IMR-90 (cell line): ENCODE results near the gene SDK1. TPM values are rescaled to one million over a fixed set of nuclear protein-coding genes. Genes with fewer than 3 reads are reported as not detected.

Source experiments
- ATAC-seq: fragments of 200-7000 bp; cut with Tn5 transposase; 2 replicates; pipeline ENCODE4 v1.9.1; 2020; ENCODE audit warnings: low read depth, mild to moderate bottlenecking, moderate library complexity
- BruUV-seq: library from RNA; stranded (reverse); fragments of 400-500 nt; replicated peaks from 2 replicates; lab custom pipeline; 2021; lab: Mats Ljungman, UMichigan
- CTCF ChIA-PET: fragments of 300-600 bp; formaldehyde crosslinking; extraction: SDS; loops from one replicate; lab custom pipeline; 2021; ENCODE audit warnings: antibody characterized with exemption; lab: Yijun Ruan, JAX
- POLR2A ChIA-PET: fragments of 300-600 bp; sonication (Branson Sonifier 250); formaldehyde crosslinking; loops from one replicate; lab custom pipeline; 2022; ENCODE audit warnings: antibody characterized with exemption; ENCODE audit not compliant: unreplicated experiment; lab: Charles Lee
- DNase-seq: peaks from one replicate; pipeline ENCODE4 v3.0.0; 2013
- H2AFZ ChIP-seq: replicated peaks from 2 replicates; pipeline ENCODE3; 2013; ENCODE audit warnings: low read length, mild to moderate bottlenecking; ENCODE audit not compliant: poor library complexity
- H2AK5ac ChIP-seq: 2 replicates; pipeline ENCODE4 v1.6.1; 2013; ENCODE audit warnings: low read depth, low read length, inconsistent platforms
- H2AK9ac ChIP-seq: replicated peaks from 2 replicates; pipeline ENCODE3; 2013; ENCODE audit warnings: mild to moderate bottlenecking, low read depth, low read length, moderate library complexity; ENCODE audit not compliant: poor library complexity
- H2BK120ac ChIP-seq: 2 replicates; pipeline ENCODE4 v1.6.1; 2013; ENCODE audit warnings: low read depth, low read length, inconsistent platforms
- H2BK15ac ChIP-seq: 3 replicates; pipeline ENCODE4 v1.6.1; 2013; ENCODE audit warnings: low read depth, low read length, inconsistent platforms
- H2BK20ac ChIP-seq: 2 replicates; pipeline ENCODE4 v1.6.1; 2013; ENCODE audit warnings: low read depth, mild to moderate bottlenecking, inconsistent platforms, low read length, moderate library complexity
- H2BK5ac ChIP-seq: 2 replicates; pipeline ENCODE4 v1.6.1; 2013; ENCODE audit warnings: mild to moderate bottlenecking, low read depth, low read length, inconsistent platforms; ENCODE audit not compliant: poor library complexity, severe bottlenecking
- H3K14ac ChIP-seq: replicated peaks from 2 replicates; pipeline ENCODE4 v1.6.1; 2013; ENCODE audit warnings: low read depth, low read length, inconsistent platforms
- H3K18ac ChIP-seq: 2 replicates; pipeline ENCODE4 v1.6.1; 2013; ENCODE audit warnings: low read depth, low read length, control low read depth
- H3K23ac ChIP-seq: 2 replicates; pipeline ENCODE4 v1.6.1; 2013; ENCODE audit warnings: low read depth, low read length, inconsistent platforms
- H3K27ac ChIP-seq: 2 replicates; pipeline ENCODE4 v1.5.1; 2013; ENCODE audit warnings: mild to moderate bottlenecking, control low read depth, low read length; ENCODE audit not compliant: insufficient read depth
- H3K27me3 ChIP-seq: 2 replicates; pipeline ENCODE4 v1.6.1; 2013; ENCODE audit warnings: low read length; ENCODE audit not compliant: control insufficient read depth, insufficient read depth
- H3K36me3 ChIP-seq: 2 replicates; pipeline ENCODE4 v1.6.1; 2013; ENCODE audit warnings: low read length, mixed read lengths; ENCODE audit not compliant: control insufficient read depth, insufficient read depth
- H3K4ac ChIP-seq: 2 replicates; pipeline ENCODE4 v1.6.1; 2013; ENCODE audit warnings: low read depth, low read length, inconsistent platforms
- H3K4me1 ChIP-seq: 2 replicates; pipeline ENCODE4 v1.6.1; 2013; ENCODE audit warnings: low read length, mixed read lengths; ENCODE audit not compliant: control insufficient read depth, insufficient read depth
- H3K4me2 ChIP-seq: 2 replicates; pipeline ENCODE4 v1.6.1; 2013; ENCODE audit warnings: low read depth, mild to moderate bottlenecking, control low read depth, low read length, moderate library complexity
- H3K4me3 ChIP-seq: 2 replicates; pipeline ENCODE4 v1.5.1; 2013; ENCODE audit warnings: low read depth, mild to moderate bottlenecking, control low read depth, low read length, moderate library complexity; ENCODE audit not compliant: insufficient read depth
- H3K56ac ChIP-seq: 2 replicates; pipeline ENCODE4 v1.6.1; 2013; ENCODE audit warnings: low read length, inconsistent platforms; ENCODE audit not compliant: insufficient read depth; ENCODE audit errors: extremely low read depth
- H3K79me1 ChIP-seq, 2 experiments: 2 replicates each; pipeline ENCODE4 v1.6.1; 2013; ENCODE audit warnings: low read length in 2 of 2, inconsistent platforms in 1 of 2, low read depth in 1 of 2
- H3K9ac ChIP-seq: 2 replicates; pipeline ENCODE4 v1.6.1; 2013; ENCODE audit warnings: low read depth, low read length, control low read depth
- H3K9me1 ChIP-seq: 2 replicates; pipeline ENCODE4 v1.6.1; 2013; ENCODE audit warnings: low read length, inconsistent platforms; ENCODE audit not compliant: insufficient read depth
- H3K9me3 ChIP-seq: 2 replicates; pipeline ENCODE4 v1.6.1; 2013; ENCODE audit warnings: low read length; ENCODE audit not compliant: control insufficient read depth, insufficient read depth
- H4K20me1 ChIP-seq: 2 replicates; pipeline ENCODE4 v1.6.1; 2013; ENCODE audit warnings: low read length, inconsistent platforms; ENCODE audit not compliant: insufficient read depth
- H4K5ac ChIP-seq: 2 replicates; pipeline ENCODE4 v1.6.1; 2013; ENCODE audit warnings: mild to moderate bottlenecking, low read depth, low read length, control low read depth
- H4K8ac ChIP-seq, 2 experiments: 2 replicates each; pipeline ENCODE4 v1.6.1; 2013; ENCODE audit warnings: low read depth in 2 of 2, low read length in 2 of 2, control low read depth in 1 of 2, inconsistent platforms in 1 of 2
- H4K91ac ChIP-seq: 2 replicates; pipeline ENCODE4 v1.6.1; 2013; ENCODE audit warnings: low read depth, low read length, inconsistent platforms; ENCODE audit not compliant: insufficient read depth
- MAZ ChIP-seq: IDR thresholded peaks from 2 replicates; pipeline ENCODE4 v1.6.1; 2012; ENCODE audit warnings: low read depth, mild to moderate bottlenecking, low read length, improper control_type of control experiment, moderate library complexity, borderline replicate concordance
- WGBS, 2 experiments: methylation state at CpG; one replicate each; pipeline versions ENCODE4 v1.1.5 to v1.1.7; 2013; ENCODE audit warnings: missing lambda C conversion rate in 2 of 2; ENCODE audit not compliant: insufficient read length in 1 of 2; ENCODE audit errors: extremely low coverage in 2 of 2; 5-methylcytosine and 5-hydroxymethylcytosine counted together
- dilution Hi-C: fragments of 300-500 bp; cut with HindIII; formaldehyde crosslinking; loops from one replicate; pipeline ENCODE4 v1.14.3; 2018; ENCODE audit warnings: low sequenced_read_pairs; ENCODE audit not compliant: unreplicated experiment
- in situ Hi-C: fragments of 300-500 bp; cut with MboI; formaldehyde crosslinking; loops from 3 replicates; pipeline ENCODE4 v1.14.3; 2019; ENCODE audit warnings: low sequenced_read_pairs, inconsistent platforms, mixed read lengths
- intact Hi-C: fragments of 100-400 bp; cut with micrococcal nuclease; formaldehyde crosslinking; loops from 2 replicates; pipeline ENCODE4 v1.10.0; 2022
- polyA plus RNA-seq, 3 experiments: library from polyadenylated mRNA; depleted of rRNA; stranded (reverse); fragments of >200 nt; gene quantifications; 2 replicates each; pipeline ENCODE4 v1.2.3, GENCODE V29; 2012; ENCODE audit warnings: low replicate concordance in 1 of 3
- total RNA-seq: library from RNA; depleted of rRNA; stranded (reverse); fragments of >200 nt; gene quantifications from 2 replicates; pipeline ENCODE4 v1.2.3, GENCODE V29; 2012

SDK1 gene
- total and polyA plus RNA-seq, 2 of the 4 experiments (the other 2 are of a cell fraction), result 1.5 to 1.6 TPM

- H2BK120ac ChIP-seq, result no peak overlapping the region
- no peaks in the 10 kb centered on the region for H3K36me3 ChIP-seq
- ChIA-PET POLR2A (no interaction called here), CTCF (no interaction called here)
- WGBS, 2 experiments, result no CpG with 5 or more reads among the region's 7 CpGs
- intact Hi-C loops (no loop called here), in situ Hi-C loops (no loop called here), dilution Hi-C loops (no loop called here)
- H3K23ac ChIP-seq, result no peak overlapping the region
- no peak for TF ChIP-seq MAZ
- no peak for ATAC-seq
- no peak overlapping the region for H3K4me2 ChIP-seq
- BruUV-seq, result no TSS peak
- H2AK9ac ChIP-seq, result no peak overlapping the region
- no peak overlapping the region for H2BK15ac ChIP-seq
- no peaks in the 10 kb centered on the region for H3K27me3 ChIP-seq
- H3K18ac ChIP-seq, result no peak overlapping the region
- H4K91ac ChIP-seq, result no peak overlapping the region
- peaks cover 14% of the 10 kb centered on the region; the same call in 1 of the 2 replicates for H3K9me3 ChIP-seq
- no peak overlapping the region for H3K9ac ChIP-seq
- H2BK5ac ChIP-seq, result no peak overlapping the region
- no peak overlapping the region for H3K4me3 ChIP-seq
- H3K27ac ChIP-seq, result no peak overlapping the region
- no peak overlapping the region for H2AK5ac ChIP-seq
- no peak overlapping the region for H4K8ac ChIP-seq
- no peak overlapping the region for H3K4ac ChIP-seq
- H3K79me1 ChIP-seq, result no peaks in the 10 kb centered on the region
- no peaks in the 10 kb centered on the region for H4K20me1 ChIP-seq
- no peak overlapping the region for H2BK20ac ChIP-seq
- no peak overlapping the region for H2AFZ ChIP-seq
- H3K9me1 ChIP-seq, result no peaks in the 10 kb centered on the region
- H3K14ac ChIP-seq, result no peak overlapping the region
- no peak overlapping the region for H4K5ac ChIP-seq
- H3K56ac ChIP-seq, result no peak overlapping the region
- peaks cover 4% of the 10 kb centered on the region; the same call in 1 of the 2 replicates for H3K4me1 ChIP-seq
- no peak for DNase-seq
These were observed 691.8 kb downstream of the SDK1 start for GRCh38 chr7:3992841-3993240.
